GM12878 (cell line): ENCODE data around the gene ELK3. TPM values are rescaled to one million over a fixed set of nuclear protein-coding genes. Genes with fewer than 3 reads are reported as not detected.

Source experiments
- ATAC-seq: fragments of 200-7000 bp; cut with Tn5 transposase; 3 replicates; pipeline ENCODE4 v1.9.1; 2020; ENCODE audit warnings: mild to moderate bottlenecking, moderate library complexity
- BruUV-seq: library from RNA; stranded (reverse); fragments of 400-500 nt; replicated peaks from 2 replicates; lab custom pipeline; 2021; lab: Mats Ljungman, UMichigan
- CTCF ChIA-PET: fragments of 300-600 bp; sonication (Branson Sonifier 250); formaldehyde crosslinking; extraction: SDS; loops from one replicate; lab custom pipeline; 2021; ENCODE audit warnings: inconsistent platforms; lab: Yijun Ruan, JAX
- POLR2A ChIA-PET: fragments of 350-600 bp; formaldehyde crosslinking; extraction: SDS; loops from one replicate; lab custom pipeline; 2021; ENCODE audit warnings: inconsistent platforms; lab: Charles Lee
- RAD21 ChIA-PET: fragments of 300-600 bp; sonication (Branson Sonifier 250); formaldehyde crosslinking; loops from one replicate; lab custom pipeline; 2023; ENCODE audit warnings: antibody characterized with exemption; ENCODE audit not compliant: unreplicated experiment; lab: Charles Lee
- SMC1A ChIA-PET: fragments of 300-600 bp; sonication (Branson Sonifier 250); formaldehyde crosslinking; loops from one replicate; lab custom pipeline; 2023; ENCODE audit not compliant: unreplicated experiment, uncharacterized antibody; lab: Charles Lee
- DNase-seq: peaks from one replicate; pipeline ENCODE4 v3.0.0-alpha.2; 2011; ENCODE audit warnings: low read depth, low spot score
- FAIRE-seq: peaks from 3 replicates; lab custom pipeline; 2011; peaks lifted over from hg19 to GRCh38; lab: Jason Lieb, UNC
- H2AFZ ChIP-seq: 2 replicates; pipeline ENCODE4 v1.6.0; 2011; ENCODE audit warnings: low read depth, low read length, control low read depth; ENCODE audit not compliant: control insufficient read depth
- H3K27ac ChIP-seq: 2 replicates; pipeline ENCODE4 v1.5.1; 2011; ENCODE audit warnings: control low read depth; ENCODE audit not compliant: control insufficient read depth, insufficient read depth
- H3K27me3 ChIP-seq, 2 experiments: replicated peaks in 1 of 2; 2 replicates each; pipeline versions ENCODE4 v1.6.0 to v1.6.1; 2011; ENCODE audit warnings: low read length in 1 of 2; ENCODE audit not compliant: control insufficient read depth in 2 of 2, insufficient read depth in 2 of 2
- H3K36me3 ChIP-seq, 2 experiments: 2 replicates each; pipeline ENCODE4 v1.5.1; 2011; ENCODE audit warnings: low read length in 1 of 2; ENCODE audit not compliant: control insufficient read depth in 2 of 2, insufficient read depth in 2 of 2
- H3K4me1 ChIP-seq: 2 replicates; pipeline ENCODE4 v1.6.1; 2011; ENCODE audit warnings: mild to moderate bottlenecking, low read length, moderate library complexity, mixed read lengths; ENCODE audit not compliant: control insufficient read depth, insufficient read depth
- H3K4me2 ChIP-seq: 2 replicates; pipeline ENCODE4 v1.6.0; 2011; ENCODE audit warnings: control low read depth; ENCODE audit not compliant: control insufficient read depth, insufficient read depth
- H3K4me3 ChIP-seq: fragments of 200-600 bp; sonication (generic); 2 replicates; pipeline ENCODE4 v1.5.1; 2016
- H3K79me2 ChIP-seq: 2 replicates; pipeline ENCODE4 v1.6.0; 2011; ENCODE audit warnings: low read length; ENCODE audit not compliant: control insufficient read depth, insufficient read depth
- H3K9ac ChIP-seq: 2 replicates; pipeline ENCODE4 v1.8.0; 2011; ENCODE audit warnings: low read length, control low read depth, mixed read lengths; ENCODE audit not compliant: control insufficient read depth, insufficient read depth
- H3K9me3 ChIP-seq: replicated peaks from 3 replicates; pipeline ENCODE4 v1.5.1; 2011; ENCODE audit warnings: mild to moderate bottlenecking, low read length; ENCODE audit not compliant: control insufficient read depth, insufficient read depth
- H4K20me1 ChIP-seq: 2 replicates; pipeline ENCODE4 v1.6.0; 2011; ENCODE audit not compliant: control insufficient read depth, insufficient read depth
- CREB1 ChIP-seq: IDR thresholded peaks from 2 replicates; pipeline ENCODE4 v1.6.1; 2012; ENCODE audit warnings: low read depth, mild to moderate bottlenecking, inconsistent platforms
- DPF2 ChIP-seq: fragments of 450-650 bp; IDR thresholded peaks from 2 replicates; pipeline ENCODE4 v1.6.1; 2017; ENCODE audit warnings: mild to moderate bottlenecking
- HDGF ChIP-seq: fragments of 450-650 bp; IDR thresholded peaks from 2 replicates; pipeline ENCODE4 v1.6.1; 2016; ENCODE audit warnings: antibody characterized with exemption
- IKZF1 ChIP-seq: fragments of 450-650 bp; conservative IDR thresholded peaks from 2 replicates; pipeline ENCODE4 v1.6.1; 2017; ENCODE audit warnings: antibody characterized with exemption, mild to moderate bottlenecking
- MTA2 ChIP-seq: fragments of 450-650 bp; IDR thresholded peaks from 2 replicates; pipeline ENCODE4 v1.6.1; 2016; ENCODE audit warnings: low read depth, mild to moderate bottlenecking, moderate library complexity
- NFIC ChIP-seq: IDR thresholded peaks from 2 replicates; pipeline ENCODE4 v1.6.1; 2012; ENCODE audit warnings: low read depth, mild to moderate bottlenecking, inconsistent platforms, low read length, moderate library complexity
- TCF3 ChIP-seq: IDR thresholded peaks from 2 replicates; pipeline ENCODE4 v1.6.1; 2012; ENCODE audit warnings: low read depth, mild to moderate bottlenecking, low read length, borderline replicate concordance; ENCODE audit not compliant: insufficient read depth
- YY1 ChIP-seq: IDR thresholded peaks from 2 replicates; pipeline ENCODE4 v1.6.1; 2011; ENCODE audit warnings: low read depth, mild to moderate bottlenecking, low read length
- in situ Hi-C: fragments of 300-500 bp; cut with MboI; formaldehyde crosslinking; loops from 9 replicates; pipeline ENCODE4 v1.14.3; 2018; ENCODE audit warnings: mixed read lengths
- intact Hi-C: fragments of 100-400 bp; cut with micrococcal nuclease; formaldehyde crosslinking; loops from one replicate; pipeline ENCODE4 v1.14.2; 2022; ENCODE audit not compliant: unreplicated experiment
- polyA plus RNA-seq, 11 experiments: library from polyadenylated mRNA; depleted of rRNA in 4 of 11; unstranded in 6 of 11; stranded (reverse) in 5 of 11; fragments of >200 nt; fragmentation: Nextera tagmentation in 4 of 11; fragmentation: Illumina TruSeq in 1 of 11; extraction: Ambion mirVana in 4 of 11; extraction: Trizol in 1 of 11; gene quantifications; 1 replicate in 1 of 11; 2 replicates in 10 of 11; pipeline versions ENCODE4 v1.2.1 to v1.2.3, GENCODE V29; 2011 to 2016; ENCODE audit warnings: inconsistent platforms in 2 of 11, missing spikeins in 2 of 11, low read depth in 1 of 11
- total RNA-seq, 4 experiments: library from RNA; depleted of rRNA in 3 of 4; stranded (reverse); fragments of >200 nt in 3 of 4; fragmentation: Illumina TruSeq in 1 of 4; extraction: Trizol in 1 of 4; gene quantifications; 2 replicates each; pipeline versions ENCODE4 v1.2.1 to v1.2.3, GENCODE V29; 2013 to 2021
- TF ChIP-seq, protein P1 (sequence below): fragments of 450-650 bp; IDR thresholded peaks from 2 replicates; pipeline ENCODE4 v1.6.1; 2017; ENCODE audit warnings: mild to moderate bottlenecking, low read depth, inconsistent platforms; ENCODE audit not compliant: poor library complexity, severe bottlenecking
- TF ChIP-seq, protein P2 (sequence below): fragments of 450-650 bp; IDR thresholded peaks from 2 replicates; pipeline ENCODE4 v1.6.1; 2017; ENCODE audit warnings: low read depth, mild to moderate bottlenecking, moderate library complexity

ELK3 gene
- total and polyA plus RNA-seq, 10 of the 15 experiments (the other 5 are each of a cell fraction or from before 2014, with no cell fraction given), result 0.37 to 4.8 (median 0.88) TPM

DNA sequence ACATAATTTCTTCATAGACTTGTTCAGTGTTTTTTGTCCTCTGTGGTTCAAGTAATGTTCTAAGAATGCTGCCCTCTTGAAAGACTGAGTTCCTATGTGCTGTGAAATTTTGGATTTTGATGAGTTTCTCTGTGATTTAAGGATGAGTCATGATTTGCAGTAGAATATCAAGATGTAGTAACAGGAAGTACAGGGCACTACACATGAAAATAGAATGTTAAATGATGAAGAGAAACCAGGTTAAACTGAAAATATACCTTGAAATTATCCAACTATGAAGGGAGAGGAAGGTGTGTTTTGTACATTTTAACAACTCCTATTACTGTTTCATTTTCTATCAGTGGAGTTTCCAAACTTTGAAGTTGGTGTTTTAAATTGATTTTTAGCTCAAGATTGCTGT lies 4.8 kb downstream of the ELK3 start:
- SMC1A ChIA-PET, result interaction anchor here (0.6 to 4.3 kb wide), 5 partner anchors 12 to 318 kb away, joined by 3 to 25 read pairs (median 6); no protein-coding TSS in a partner anchor
- CTCF ChIA-PET, result interaction anchor here (0.7 to 3.9 kb wide), 7 partner anchors 9 to 83 kb away, joined by 3 to 18 read pairs (median 3); no protein-coding TSS in a partner anchor
- DNase-seq, result no peak

More for the DNA sequence above, 4.8 kb downstream of the ELK3 start:
- in situ Hi-C loops (no loop called here), intact Hi-C loops (loop anchor here (2.0 to 5.0 kb wide), 2 partner anchors 14 to 203 kb away; partner anchors contain the start of gene CDK17)
- ChIA-PET RAD21 (interaction anchor here (0.7 to 2.9 kb wide), 5 partner anchors 11 to 318 kb away, joined by 3 to 25 read pairs (median 4); partner anchors contain the start of gene CDK17), POLR2A (no interaction called here)
- Histone ChIP-seq H3K4me3 (no peak overlapping the region), H3K79me2 (peaks cover 3% of the 10 kb centered on the region; the same call in 1 of the 2 replicates), H3K4me1 (peaks cover 13% of the 10 kb centered on the region), H3K9ac (no peak overlapping the region), H3K27me3 (no peaks in the 10 kb centered on the region), H3K36me3 (no peaks in the 10 kb centered on the region), H3K4me2 (peak overlapping the region; percentile 75), H4K20me1 (no peaks in the 10 kb centered on the region), H3K27ac (0 out of 2 replicates have a peak overlapping the region, but pooled peaks have one; percentile 12), H2AFZ (peak overlapping the region; percentile 43), H3K9me3 (peaks cover 3% of the 10 kb centered on the region; the same call in 1 of the 3 replicates)
- ATAC-seq (peak; percentile 52), FAIRE-seq (peak; percentile 93)
- peak; percentile 39; the same call in 1 of the 2 replicates for TF ChIP-seq MTA2
- TF ChIP-seq, protein P1, sequence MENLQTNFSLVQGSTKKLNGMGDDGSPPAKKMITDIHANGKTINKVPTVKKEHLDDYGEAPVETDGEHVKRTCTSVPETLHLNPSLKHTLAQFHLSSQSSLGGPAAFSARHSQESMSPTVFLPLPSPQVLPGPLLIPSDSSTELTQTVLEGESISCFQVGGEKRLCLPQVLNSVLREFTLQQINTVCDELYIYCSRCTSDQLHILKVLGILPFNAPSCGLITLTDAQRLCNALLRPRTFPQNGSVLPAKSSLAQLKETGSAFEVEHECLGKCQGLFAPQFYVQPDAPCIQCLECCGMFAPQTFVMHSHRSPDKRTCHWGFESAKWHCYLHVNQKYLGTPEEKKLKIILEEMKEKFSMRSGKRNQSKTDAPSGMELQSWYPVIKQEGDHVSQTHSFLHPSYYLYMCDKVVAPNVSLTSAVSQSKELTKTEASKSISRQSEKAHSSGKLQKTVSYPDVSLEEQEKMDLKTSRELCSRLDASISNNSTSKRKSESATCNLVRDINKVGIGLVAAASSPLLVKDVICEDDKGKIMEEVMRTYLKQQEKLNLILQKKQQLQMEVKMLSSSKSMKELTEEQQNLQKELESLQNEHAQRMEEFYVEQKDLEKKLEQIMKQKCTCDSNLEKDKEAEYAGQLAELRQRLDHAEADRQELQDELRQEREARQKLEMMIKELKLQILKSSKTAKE, result no peak
- TF ChIP-seq, protein P2, sequence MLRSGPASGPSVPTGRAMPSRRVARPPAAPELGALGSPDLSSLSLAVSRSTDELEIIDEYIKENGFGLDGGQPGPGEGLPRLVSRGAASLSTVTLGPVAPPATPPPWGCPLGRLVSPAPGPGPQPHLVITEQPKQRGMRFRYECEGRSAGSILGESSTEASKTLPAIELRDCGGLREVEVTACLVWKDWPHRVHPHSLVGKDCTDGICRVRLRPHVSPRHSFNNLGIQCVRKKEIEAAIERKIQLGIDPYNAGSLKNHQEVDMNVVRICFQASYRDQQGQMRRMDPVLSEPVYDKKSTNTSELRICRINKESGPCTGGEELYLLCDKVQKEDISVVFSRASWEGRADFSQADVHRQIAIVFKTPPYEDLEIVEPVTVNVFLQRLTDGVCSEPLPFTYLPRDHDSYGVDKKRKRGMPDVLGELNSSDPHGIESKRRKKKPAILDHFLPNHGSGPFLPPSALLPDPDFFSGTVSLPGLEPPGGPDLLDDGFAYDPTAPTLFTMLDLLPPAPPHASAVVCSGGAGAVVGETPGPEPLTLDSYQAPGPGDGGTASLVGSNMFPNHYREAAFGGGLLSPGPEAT, result no peak
- TF ChIP-seq HDGF, result no peak
- 0 out of 2 replicates have a peak, but pooled peaks have one; percentile 13 for TF ChIP-seq IKZF1
- no peak for TF ChIP-seq YY1
- 0 out of 2 replicates have a peak, but pooled peaks have one; percentile 22 for TF ChIP-seq DPF2
- 0 out of 2 replicates have a peak, but pooled peaks have one; percentile 16 for TF ChIP-seq CREB1
- peak; percentile 36; the same call in 1 of the 2 replicates for TF ChIP-seq NFIC
- TF ChIP-seq TCF3, result no peak
- no TSS peak for BruUV-seq
